Neuron (in vitro differentiated cells): ENCODE data around the gene ARHGAP42.

Experiments used
- H2AFZ ChIP-seq: one replicate; pipeline ENCODE4 v1.6.1; 2013; ENCODE audit warnings: low read depth, mild to moderate bottlenecking, inconsistent platforms, low read length, moderate library complexity
- H3K27me3 ChIP-seq: one replicate; pipeline ENCODE4 v1.6.1; 2013; ENCODE audit warnings: low read length; ENCODE audit not compliant: insufficient read depth
- H3K36me3 ChIP-seq: one replicate; pipeline ENCODE4 v1.6.1; 2013; ENCODE audit warnings: low read length; ENCODE audit not compliant: insufficient read depth
- H3K4me1 ChIP-seq: one replicate; pipeline ENCODE4 v1.6.1; 2013; ENCODE audit warnings: low read length; ENCODE audit not compliant: insufficient read depth
- H3K4me3 ChIP-seq: 2 replicates; pipeline ENCODE4 v1.5.1; 2013; ENCODE audit warnings: mild to moderate bottlenecking, low read length, moderate library complexity
- H3K9me3 ChIP-seq: one replicate; pipeline ENCODE4 v1.6.1; 2013; ENCODE audit warnings: low read length

Gene ARHGAP42

DNA sequence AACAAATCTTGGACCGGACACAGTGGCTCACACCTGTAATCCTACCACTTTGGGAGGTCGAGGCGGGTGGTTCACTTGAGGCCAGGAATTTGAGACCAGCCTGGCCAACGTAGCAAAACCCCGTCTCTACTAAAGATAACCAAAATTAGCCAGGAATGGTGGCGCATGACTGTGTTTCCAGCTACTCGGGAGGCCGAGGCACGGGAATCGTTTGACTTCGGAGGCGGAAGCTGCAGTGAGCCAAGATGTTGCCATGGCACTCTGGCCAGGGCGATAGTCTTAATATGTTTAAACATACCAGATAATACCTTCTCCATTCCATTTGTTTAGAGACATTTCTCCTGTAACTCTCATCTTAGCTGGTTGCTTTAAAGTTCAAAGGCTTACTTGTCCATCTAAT, 218.6 kb downstream of the ARHGAP42 start:
- Histone ChIP-seq H3K4me1 (no peaks in the 10 kb centered on the region), H3K9me3 (no peaks in the 10 kb centered on the region), H3K4me3 (no peak overlapping the region), H3K27me3 (no peaks in the 10 kb centered on the region), H3K36me3 (no peaks in the 10 kb centered on the region), H2AFZ (no peak overlapping the region)

DNA sequence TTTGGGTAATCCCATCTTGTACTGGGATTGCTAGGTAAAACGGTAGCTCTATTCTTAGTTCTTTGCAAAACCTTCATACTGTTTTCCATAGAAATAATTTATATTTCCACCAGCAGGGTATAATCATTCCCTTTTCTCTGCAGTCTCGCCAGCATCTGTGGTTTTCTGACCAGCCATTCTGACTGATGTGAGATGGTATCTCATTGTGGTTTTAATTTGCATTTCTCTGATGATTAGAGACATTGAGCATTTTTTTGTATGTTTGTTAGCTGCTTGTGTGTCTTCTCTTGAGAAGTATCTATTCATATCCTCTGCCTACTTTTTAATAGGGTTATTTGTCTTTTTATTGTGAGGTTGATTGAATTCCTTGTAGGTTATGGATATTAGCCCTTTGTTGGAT, 221.7 kb downstream of the ARHGAP42 start:
- no peak overlapping the region for H2AFZ ChIP-seq
- H3K36me3 ChIP-seq = no peaks in the 10 kb centered on the region
- no peaks in the 10 kb centered on the region for H3K4me1 ChIP-seq
- H3K9me3 ChIP-seq = no peaks in the 10 kb centered on the region
- no peaks in the 10 kb centered on the region for H3K27me3 ChIP-seq
- H3K4me3 ChIP-seq = no peak overlapping the region

DNA sequence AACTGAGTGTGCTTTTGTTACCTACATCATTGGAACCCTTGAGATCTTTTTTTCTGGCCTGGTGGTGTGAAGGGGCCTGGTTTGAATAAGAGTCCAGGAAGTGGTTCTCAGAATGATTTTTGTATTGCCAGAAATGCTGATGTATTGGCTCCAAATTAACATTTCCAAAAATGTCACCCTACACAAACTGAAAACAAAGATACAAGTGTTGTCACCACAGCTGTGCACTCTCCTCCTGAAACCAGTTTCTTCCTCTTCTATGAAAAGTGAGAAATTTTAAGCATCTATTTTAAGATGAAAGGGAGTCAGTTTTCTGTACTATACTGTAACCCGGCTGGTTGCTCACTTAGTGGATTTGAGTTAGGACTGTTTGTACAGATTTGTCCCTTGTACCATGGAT, 223.7 kb downstream of the ARHGAP42 start:
- Histone ChIP-seq H2AFZ (no peak overlapping the region), H3K9me3 (no peaks in the 10 kb centered on the region), H3K4me1 (no peaks in the 10 kb centered on the region), H3K27me3 (no peaks in the 10 kb centered on the region), H3K36me3 (no peaks in the 10 kb centered on the region), H3K4me3 (no peak overlapping the region)

GRCh38 chr11:100914415-100915110, 227.5 kb downstream of the ARHGAP42 start:
- Histone ChIP-seq H3K9me3 (no peaks in the 10 kb centered on the region), H3K27me3 (no peaks in the 10 kb centered on the region), H3K4me3 (no peak overlapping the region), H2AFZ (no peak overlapping the region), H3K4me1 (no peaks in the 10 kb centered on the region), H3K36me3 (no peaks in the 10 kb centered on the region)

DNA sequence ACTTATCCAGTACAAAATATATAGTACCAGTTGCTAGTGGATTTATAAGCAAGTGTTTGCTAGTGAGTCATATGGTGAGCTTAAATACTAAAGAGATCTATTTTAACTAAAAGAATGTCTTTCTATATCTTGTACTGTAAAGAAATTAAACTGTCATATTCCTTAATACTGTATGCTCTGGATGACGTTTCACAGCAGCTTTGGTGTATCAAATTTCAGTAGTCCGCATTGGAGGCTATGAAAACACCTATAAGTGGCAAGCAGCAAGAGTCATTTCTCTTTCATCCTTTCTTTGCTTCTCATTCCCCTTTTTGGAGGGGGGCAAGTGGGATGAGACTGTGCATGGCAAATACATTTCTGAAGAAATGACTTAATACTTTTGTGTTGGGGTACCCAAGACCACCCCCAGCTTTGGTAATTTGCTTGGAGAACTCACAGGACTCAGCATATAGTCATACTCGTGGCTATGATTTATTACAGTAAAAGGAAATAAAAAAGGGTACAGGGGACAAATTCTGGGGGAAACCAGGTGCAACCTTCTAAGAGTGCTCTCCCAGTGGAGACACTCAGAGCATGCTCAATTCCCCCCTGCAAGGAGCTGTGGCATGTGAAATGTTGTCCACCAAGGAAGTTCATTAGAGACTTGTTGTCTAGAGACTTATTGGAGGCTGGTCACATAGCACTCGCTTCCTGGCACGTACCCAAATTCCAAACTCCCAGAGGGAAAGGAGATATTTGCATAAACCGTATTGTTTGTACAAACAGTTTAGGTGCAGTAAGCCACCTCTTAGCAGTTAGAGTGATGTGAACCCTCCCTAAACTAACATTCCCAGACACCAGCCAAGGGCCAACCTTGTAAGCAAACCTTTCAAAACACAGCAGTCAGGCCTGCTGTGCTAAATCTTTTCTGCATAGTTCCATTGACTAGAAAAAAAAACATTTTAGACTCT, 231.7 kb downstream of the ARHGAP42 start:
- H2AFZ ChIP-seq = no peak overlapping the region
- H3K9me3 ChIP-seq = no peaks in the 10 kb centered on the region
- no peak overlapping the region for H3K4me3 ChIP-seq
- no peaks in the 10 kb centered on the region for H3K27me3 ChIP-seq
- H3K36me3 ChIP-seq = no peaks in the 10 kb centered on the region
- no peaks in the 10 kb centered on the region for H3K4me1 ChIP-seq

DNA sequence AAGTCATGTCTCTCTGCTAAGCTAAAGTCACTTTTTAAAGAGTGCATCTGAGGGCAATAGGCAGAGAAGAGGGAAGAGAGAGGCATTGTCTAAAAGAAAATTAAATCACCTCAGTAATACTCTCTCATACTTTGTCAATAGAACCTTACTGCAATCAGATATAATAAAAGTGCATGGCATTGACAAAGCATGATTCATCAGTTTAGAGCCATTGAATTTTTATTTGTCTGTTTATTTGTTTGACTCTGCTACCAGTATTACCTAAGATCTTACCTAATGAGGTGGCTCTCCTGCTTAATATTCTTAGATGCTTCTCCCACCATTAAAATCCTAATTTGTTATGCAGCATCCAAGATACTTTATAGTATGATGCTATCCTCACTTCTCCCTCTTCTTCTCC, 233.5 kb downstream of the ARHGAP42 start:
- no peaks in the 10 kb centered on the region for H3K36me3 ChIP-seq

GRCh38 chr11:100922121-100922520, 235.0 kb downstream of the ARHGAP42 start:
- Histone ChIP-seq H3K27me3 (no peaks in the 10 kb centered on the region), H2AFZ (no peak overlapping the region), H3K4me3 (no peak overlapping the region), H3K36me3 (no peaks in the 10 kb centered on the region), H3K4me1 (peaks cover 2% of the 10 kb centered on the region), H3K9me3 (no peaks in the 10 kb centered on the region)

More for the DNA sequence above, 233.5 kb downstream of the ARHGAP42 start:
- no peaks in the 10 kb centered on the region for H3K27me3 ChIP-seq
- H2AFZ ChIP-seq = no peak overlapping the region
- H3K4me1 ChIP-seq = no peaks in the 10 kb centered on the region
- H3K9me3 ChIP-seq = no peaks in the 10 kb centered on the region
- H3K4me3 ChIP-seq = no peak overlapping the region

DNA sequence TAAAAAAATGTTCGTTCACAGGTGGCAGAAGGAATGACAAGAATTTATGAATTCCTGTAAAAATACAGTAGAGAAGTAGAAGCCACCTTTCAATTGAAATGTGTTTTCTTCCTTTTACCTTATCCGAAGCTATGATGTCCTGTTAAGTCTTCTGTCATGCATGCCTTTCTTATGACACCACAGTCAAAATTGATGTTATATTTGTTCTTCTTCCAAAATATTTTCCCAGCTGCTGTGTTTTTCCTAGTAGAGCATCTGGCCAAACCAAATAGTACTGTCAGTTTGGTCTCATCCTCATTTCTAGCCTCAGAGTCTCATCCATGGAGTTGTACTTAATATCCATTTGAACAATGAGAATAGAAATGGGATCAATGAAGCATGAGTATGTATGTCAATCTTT, 236.5 kb downstream of the ARHGAP42 start:
- Histone ChIP-seq H2AFZ (no peak overlapping the region), H3K4me1 (peaks cover 10% of the 10 kb centered on the region), H3K36me3 (no peaks in the 10 kb centered on the region), H3K4me3 (no peak overlapping the region), H3K9me3 (no peaks in the 10 kb centered on the region), H3K27me3 (no peaks in the 10 kb centered on the region)

DNA sequence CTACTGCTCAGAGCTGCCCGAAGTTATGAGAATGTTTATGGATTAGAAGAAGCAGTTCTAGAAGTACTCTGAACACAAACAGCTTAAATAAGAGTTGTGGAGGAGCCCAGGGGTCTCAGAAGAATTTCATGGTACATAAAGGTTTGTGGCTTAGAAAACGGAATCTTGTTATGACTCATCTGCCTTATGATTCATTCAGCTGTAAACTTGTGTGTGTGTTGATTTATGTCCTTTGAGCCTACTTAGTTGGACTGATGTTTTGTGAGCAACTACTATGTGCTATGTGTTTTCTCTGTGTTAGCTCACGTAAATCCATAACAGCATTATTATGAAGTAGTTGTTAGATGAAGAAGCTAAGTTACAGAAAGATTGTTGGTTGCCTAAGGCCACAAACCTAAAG, 238.8 kb downstream of the ARHGAP42 start:
- Histone ChIP-seq H3K27me3 (no peaks in the 10 kb centered on the region), H2AFZ (no peak overlapping the region), H3K9me3 (no peaks in the 10 kb centered on the region), H3K36me3 (no peaks in the 10 kb centered on the region), H3K4me1 (peaks cover 10% of the 10 kb centered on the region), H3K4me3 (no peak overlapping the region)

- Histone ChIP-seq H3K9me3 (no peaks in the 10 kb centered on the region), H3K4me3 (no peak overlapping the region), H3K36me3 (no peaks in the 10 kb centered on the region), H3K4me1 (peaks cover 10% of the 10 kb centered on the region), H2AFZ (no peak overlapping the region), H3K27me3 (no peaks in the 10 kb centered on the region)
These were observed 240.5 kb downstream of the ARHGAP42 start for GRCh38 chr11:100927579-100927978.

GRCh38 chr11:100928426-100928825, 241.3 kb downstream of the ARHGAP42 start:
- Histone ChIP-seq H2AFZ (no peak overlapping the region), H3K36me3 (no peaks in the 10 kb centered on the region), H3K9me3 (no peaks in the 10 kb centered on the region), H3K27me3 (no peaks in the 10 kb centered on the region), H3K4me3 (no peak overlapping the region), H3K4me1 (peaks cover 10% of the 10 kb centered on the region)

DNA sequence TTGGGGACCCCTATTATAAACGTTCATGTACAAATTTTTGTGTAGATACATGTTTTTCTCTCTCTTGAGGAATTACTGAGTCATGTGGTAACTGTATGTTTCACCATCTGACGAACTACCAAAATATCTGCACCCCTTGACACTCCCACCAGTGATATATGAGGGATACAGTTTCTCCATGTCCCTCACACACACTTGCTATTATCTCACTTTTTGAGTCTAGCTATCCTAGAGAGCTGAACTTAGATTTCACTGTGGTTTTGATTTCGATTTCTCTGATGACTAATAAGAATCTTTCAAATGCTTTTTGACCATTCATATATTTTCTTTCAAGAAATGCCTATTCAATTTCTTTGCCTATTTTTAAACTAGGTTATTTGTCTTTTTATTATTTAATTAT, 242.3 kb downstream of the ARHGAP42 start:
- no peak overlapping the region for H3K4me3 ChIP-seq
- H2AFZ ChIP-seq = no peak overlapping the region
- H3K27me3 ChIP-seq = no peaks in the 10 kb centered on the region
- peaks cover 10% of the 10 kb centered on the region for H3K4me1 ChIP-seq
- H3K36me3 ChIP-seq = no peaks in the 10 kb centered on the region
- H3K9me3 ChIP-seq = no peaks in the 10 kb centered on the region

GRCh38 chr11:100930185-100930778, 243.2 kb downstream of the ARHGAP42 start:
- no peak overlapping the region for H3K4me3 ChIP-seq
- H3K36me3 ChIP-seq = no peaks in the 10 kb centered on the region
- H3K27me3 ChIP-seq = no peaks in the 10 kb centered on the region
- no peak overlapping the region for H2AFZ ChIP-seq
- H3K9me3 ChIP-seq = no peaks in the 10 kb centered on the region
- H3K4me1 ChIP-seq = peaks cover 10% of the 10 kb centered on the region
